Liver (tissue), 3 donors: ENCODE results near the gene TLX3.

Experiments
- CTCF ChIP-seq: fragments of 150-350 bp; IDR thresholded peaks from 2 replicates; pipeline ENCODE4 v1.5.1; 2017; ENCODE audit warnings: improper control_type of control experiment, low read depth, low read length; ENCODE audit not compliant: missing input control
- JUND ChIP-seq, 2 donors: IDR thresholded peaks; 2 replicates each; pipeline ENCODE4 v1.6.1; 2016; ENCODE audit warnings: antibody characterized with exemption in 2 of 2
- MAX ChIP-seq: IDR thresholded peaks from 2 replicates; pipeline ENCODE4 v1.6.1; 2016; ENCODE audit warnings: antibody characterized with exemption
- RAD21 ChIP-seq, 2 donors: IDR thresholded peaks; 2 replicates each; pipeline ENCODE4 v1.6.1; 2016; ENCODE audit warnings: antibody characterized with exemption in 2 of 2, mild to moderate bottlenecking in 2 of 2
- REST ChIP-seq: IDR thresholded peaks from 2 replicates; pipeline ENCODE4 v1.6.1; 2016; ENCODE audit warnings: antibody characterized with exemption, mild to moderate bottlenecking
- RXRA ChIP-seq, 2 donors: IDR thresholded peaks; 2 replicates each; pipeline ENCODE4 v1.6.1; 2017 to 2018; ENCODE audit warnings: antibody characterized with exemption in 2 of 2, mild to moderate bottlenecking in 1 of 2
- TAF1 ChIP-seq: conservative IDR thresholded peaks from 2 replicates; pipeline ENCODE4 v1.6.1; 2016; ENCODE audit warnings: antibody characterized with exemption, mild to moderate bottlenecking
- YY1 ChIP-seq: IDR thresholded peaks from 2 replicates; pipeline ENCODE4 v1.6.1; 2016; ENCODE audit warnings: antibody characterized with exemption, mild to moderate bottlenecking
- donor health status: healthy.
- donor health status: healthy.

GRCh38 chr5:171317230-171317629 lies 8.2 kb downstream of the TLX3 start:
- TF ChIP-seq RXRA (IDR thresholded peaks at IDR 0.05): no peak
- TF ChIP-seq CTCF: no peak
- no peak for TF ChIP-seq JUND (IDR thresholded peaks at IDR 0.05)
- no peak for TF ChIP-seq RAD21 (IDR thresholded peaks at IDR 0.05)
- TF ChIP-seq YY1: no peak
- no peak for TF ChIP-seq TAF1
- TF ChIP-seq REST: no peak
- TF ChIP-seq MAX: no peak
